ENCODE measurements around the gene KLF11.

KLF11 gene

DNA sequence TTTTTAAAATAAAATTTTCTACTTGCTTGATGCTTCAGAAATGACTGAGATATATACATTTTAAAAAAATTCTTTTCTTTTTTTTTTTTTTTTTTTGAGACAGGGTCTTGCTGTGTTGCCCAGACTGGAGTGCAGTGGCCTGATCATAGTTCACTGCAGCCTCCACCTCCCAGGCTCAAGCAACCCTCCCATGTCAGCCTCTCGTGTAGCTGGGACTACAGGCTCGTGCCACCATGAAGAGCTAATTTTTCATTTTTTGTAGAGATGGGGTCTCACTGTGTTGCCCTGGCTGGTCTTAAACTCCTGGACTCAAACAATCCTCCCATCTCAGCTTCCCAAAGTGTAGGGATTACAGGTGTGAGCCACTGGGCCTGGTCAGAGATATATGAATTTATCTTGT, 24.0 kb downstream of the KLF11 start:
- DNase-seq = no peak

DNA sequence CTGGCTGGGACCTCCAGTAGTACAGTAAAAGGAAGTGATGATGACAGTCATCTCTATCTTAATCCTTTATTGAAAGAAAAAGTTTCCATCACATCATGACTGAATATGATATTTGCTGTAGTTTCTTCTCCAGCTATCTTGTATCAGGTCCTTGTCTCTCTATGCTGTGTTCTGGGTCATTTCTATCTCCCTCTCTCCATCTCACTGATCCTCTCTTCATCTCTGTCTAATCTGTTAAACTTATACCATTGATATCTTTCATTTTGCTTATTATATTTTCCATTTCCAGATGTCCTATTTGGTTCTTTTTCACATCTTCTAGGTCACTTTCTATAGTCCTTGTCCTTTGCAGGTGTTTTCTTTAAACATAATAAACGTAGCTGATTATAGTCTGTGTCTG, 24.5 kb downstream of the KLF11 start:
- no peak for DNase-seq

DNA sequence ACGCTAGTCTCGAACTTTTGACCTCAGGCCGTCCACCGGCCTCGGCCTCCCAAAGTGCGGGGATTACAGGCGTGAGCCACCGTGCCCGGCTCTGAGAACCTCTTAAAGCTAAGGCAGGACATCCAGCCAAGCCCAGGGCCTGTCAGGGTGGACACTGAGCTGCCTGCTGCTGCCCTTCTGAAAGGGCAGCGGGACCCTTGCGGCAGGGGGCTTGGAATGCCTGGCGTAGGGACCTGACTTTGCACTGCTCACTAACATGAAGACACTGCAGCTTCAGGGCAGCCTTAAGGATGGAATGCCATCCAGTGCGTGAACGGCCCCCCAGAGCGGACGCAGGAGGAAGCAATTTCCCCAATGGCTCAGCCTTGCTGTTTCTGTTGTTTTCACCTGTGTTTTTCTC, 27.8 kb downstream of the KLF11 start:
- DNase-seq = no peak

DNA sequence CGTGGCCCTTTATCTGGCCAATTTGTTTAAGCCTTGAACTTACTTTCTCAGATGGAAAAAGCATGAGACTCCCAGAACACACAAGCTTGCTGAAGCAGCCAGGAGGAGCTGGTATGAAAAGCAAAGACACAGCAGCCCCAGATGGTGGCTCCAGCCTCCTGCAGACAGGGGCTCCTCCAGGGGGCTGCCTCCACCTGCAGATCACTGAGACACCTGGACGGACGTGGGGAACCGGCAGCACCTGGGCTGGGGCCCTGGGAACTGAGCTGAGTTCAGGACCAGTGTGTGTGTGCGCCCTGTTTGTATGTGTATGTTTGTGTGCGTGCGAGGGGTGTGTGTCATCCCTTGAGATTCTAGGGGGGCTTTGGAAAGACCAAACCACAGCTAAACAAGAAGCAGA, 28.2 kb downstream of the KLF11 start:
- DNase-seq = no peak

DNA sequence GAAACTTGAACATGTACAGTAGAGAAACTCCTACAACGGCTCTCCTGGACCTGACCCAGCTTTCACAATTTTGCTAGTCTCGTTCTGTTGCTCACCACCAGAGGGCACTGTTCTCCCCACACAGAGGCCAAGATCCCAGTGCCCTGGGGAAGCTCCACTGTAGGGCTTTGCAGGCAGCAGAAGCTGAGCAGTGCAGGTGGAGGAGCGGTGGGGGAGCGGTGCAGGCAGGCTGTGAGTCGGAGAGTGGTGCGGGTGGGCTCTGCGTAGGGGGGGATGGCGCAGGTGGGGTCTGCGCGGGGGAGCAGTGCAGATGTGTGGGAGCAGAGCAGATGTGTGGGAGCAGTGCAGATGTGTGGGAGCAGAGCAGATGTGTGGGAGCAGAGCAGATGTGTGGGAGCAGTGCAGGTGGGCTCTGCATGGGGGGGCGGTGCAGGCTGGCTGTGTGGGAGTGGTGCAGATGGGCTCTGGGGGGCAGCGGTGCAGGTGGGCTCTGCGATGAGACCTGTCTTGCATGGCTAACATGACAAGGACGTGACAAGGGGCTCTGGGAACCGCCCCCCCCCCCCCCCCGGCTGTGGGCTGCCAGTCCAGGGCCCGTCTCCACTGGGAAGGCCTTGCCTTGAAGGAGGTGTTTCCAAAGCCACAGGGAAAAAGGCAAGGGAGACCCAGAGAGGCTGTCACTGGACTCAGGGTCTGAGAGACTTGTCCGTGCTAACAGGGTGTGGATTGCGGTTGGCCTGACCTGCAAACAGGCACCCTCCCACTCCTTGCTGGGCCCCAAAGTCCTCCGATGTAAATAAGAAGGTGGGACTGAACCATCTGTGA, 29.5 kb downstream of the KLF11 start:
- peak; percentile 82 for DNase-seq

DNA sequence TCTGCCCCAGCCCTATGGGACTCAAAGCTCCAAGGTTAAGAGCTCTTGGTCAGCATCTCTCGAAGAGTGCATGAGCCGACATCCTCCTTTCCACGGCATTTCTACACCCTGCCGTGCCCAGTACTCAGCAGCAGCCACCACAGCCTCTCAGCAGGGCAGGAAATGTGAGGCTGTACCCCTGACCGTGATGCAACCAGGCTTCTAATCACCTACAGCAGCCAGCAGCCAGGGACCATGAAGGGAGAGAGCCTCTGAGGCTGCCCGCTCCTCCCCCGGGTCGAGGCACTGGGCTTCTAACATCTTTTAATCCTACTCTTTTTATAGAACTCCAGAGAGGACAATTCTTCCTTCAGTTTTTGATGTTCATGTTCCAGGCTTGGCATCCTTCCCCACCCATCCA, 30.4 kb downstream of the KLF11 start:
- no peak for DNase-seq

DNA sequence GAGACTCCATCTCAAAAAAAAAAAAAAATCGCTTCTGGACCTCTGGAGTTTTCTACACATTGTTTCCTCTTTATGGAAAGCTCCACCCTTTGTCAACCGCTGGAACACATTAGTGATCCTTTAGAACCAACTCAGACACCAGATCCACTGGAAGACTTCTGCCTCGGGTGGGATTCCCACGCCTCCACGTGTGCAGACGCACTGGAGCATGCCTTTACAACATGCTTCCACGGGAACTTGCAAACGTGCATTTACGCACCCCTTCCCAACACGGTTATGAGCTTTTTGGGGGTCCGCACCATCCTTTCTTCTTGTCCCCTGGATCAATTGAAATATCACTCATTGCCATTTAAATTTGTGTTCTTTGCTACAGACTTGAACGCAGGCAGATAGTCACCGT, 31.8 kb downstream of the KLF11 start:
- no peak for DNase-seq

DNA sequence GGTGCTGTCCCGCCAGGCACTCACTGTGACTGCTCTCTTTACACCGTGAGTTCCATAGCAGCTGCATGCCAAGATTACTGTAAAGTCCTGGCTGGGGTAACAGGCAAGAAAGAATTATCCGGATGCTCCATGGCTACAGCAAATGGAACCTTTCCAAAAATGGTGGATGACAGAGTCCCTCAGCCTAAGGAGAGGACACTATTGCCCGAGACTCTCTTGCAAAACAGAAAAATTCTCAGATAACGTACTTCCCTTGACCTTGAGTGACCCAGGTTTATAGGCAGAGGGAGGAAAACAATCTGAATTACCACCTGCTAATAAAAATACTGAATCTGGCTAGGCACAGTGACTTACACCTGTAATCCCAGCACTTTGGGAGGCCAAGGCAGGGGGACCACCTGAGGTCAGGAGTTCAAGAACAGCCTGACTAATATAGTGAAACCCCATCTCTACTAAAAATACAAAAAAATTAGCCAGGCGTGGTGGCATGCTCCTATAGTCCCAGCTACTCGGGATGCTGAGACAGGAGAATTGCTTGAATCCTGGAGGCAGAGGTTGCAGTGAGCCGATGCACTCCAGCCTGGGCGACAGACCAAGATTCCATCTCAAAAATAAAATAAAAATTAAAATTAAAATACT, 32.3 kb downstream of the KLF11 start:
- DNase-seq = no peak

DNA sequence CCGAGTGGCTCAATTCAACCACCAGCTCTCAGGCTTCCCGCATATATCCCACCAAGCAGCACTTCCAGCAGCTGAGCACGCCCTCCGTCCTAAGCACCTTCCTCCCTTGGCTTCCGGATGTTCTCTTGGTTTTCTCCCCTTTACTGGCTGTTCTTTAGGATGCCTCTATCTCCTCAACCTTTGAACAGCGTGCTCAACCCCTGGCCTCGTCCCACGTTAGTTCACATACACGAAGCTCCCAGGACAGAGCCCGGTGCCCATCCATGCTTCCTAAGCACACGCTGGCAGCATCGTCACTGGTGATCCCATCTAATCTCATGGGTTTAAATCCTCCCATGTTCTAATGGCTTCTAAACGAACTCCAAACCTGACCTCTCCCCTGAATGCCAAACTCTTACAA, 33.2 kb downstream of the KLF11 start:
- no peak for DNase-seq

DNA sequence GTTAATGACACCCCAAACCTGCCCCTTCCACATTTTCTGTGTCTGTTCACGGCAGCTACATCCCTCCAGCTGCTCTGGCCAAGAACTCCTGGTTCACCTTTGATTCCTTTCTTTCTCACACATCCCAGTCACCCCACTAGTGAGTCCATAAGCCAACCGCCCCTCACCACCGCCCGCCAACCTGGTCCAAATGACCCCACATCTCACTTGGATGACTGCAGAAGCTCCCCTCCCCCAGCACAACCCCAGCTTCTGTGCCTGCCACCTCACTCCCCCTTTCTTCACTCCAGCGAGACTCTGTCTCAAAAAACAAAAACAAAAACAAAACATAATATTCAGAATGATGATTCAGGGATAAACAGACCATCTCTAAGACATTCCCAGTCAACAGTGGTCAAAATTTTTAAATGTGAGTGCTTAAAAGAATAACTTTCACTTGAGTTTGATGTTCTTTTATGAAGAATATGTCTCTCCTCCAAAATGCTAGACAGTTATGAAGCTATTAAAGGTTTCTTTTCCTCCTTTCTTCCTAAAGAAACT, 33.7 kb downstream of the KLF11 start:
- no peak for DNase-seq

DNA sequence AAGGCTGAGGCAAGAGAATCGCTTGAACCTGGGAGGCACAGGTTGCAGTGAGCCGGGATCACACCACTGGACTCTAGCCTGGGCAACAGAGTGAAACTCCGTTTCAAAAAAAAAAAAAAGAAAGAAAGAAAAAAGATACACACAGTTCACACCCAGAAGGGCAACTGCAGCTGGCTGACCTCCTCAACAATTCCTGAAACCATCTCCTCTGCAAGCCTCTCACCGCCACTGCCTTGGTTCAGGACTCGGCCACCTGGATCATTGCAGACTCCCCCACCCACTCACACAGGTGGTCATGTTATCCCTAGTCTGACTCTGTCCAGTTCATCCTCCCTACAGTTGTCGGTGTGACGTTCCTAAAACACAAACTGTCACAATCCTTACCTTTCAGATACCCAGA, 34.7 kb downstream of the KLF11 start:
- no peak for DNase-seq

DNA sequence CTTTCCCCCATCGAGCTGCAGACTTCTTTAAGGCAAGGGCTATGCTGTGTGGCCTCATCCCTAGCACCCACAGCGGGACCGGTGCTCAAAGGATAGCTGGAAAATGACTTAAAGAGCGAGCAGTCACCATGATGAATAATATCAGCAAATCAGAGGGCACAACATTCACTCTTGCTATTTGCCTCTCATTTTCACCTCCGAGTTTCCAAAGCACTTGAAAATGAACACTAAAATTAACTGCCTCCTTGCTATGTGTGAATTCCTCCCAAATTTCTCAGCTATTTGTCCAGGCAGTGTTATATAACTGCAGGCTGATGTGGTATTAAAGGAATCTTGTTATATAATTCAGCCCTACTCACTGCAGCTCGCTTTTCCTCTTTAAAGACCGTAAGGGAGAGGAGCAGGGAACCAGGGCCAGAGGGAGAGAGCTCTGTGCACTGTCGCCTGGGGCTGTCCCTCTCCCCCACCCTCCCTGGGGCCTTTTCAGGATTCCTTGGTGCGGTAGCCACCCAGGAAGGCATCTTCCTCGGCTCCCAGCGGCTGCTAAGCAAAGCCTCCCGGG, 35.4 kb downstream of the KLF11 start:
- DNase-seq = no peak

DNA sequence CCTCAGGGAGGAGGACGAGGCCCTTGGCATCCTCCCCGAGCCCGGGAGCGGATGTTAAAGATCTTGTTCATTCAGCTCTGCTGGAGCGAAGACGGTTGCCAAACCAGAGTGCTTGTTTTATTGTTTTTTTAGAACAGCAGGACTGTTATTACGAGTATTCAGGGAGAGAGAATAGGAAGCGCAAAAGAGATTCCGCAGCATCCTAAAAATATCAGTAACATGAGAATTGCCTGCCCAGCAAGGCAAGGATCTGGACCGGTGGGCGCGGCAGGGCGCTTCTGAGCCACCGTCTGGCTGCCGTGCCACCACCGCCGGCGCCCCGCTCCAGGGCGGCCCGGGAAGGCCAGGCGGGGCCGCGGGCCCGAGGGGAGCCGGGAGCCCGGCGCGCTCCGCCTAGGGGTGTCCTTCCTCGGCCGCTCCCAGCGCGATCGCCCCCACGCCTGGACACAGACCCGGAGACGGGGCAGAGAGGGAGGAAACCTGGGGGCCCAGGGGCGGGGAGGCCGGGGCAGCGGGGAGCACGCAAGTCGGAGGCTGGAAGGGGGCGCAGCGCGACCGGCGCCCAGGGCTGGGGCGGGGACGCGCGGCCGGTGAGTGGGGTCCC, 36.0 kb downstream of the KLF11 start:
- DNase-seq = no peak

DNA sequence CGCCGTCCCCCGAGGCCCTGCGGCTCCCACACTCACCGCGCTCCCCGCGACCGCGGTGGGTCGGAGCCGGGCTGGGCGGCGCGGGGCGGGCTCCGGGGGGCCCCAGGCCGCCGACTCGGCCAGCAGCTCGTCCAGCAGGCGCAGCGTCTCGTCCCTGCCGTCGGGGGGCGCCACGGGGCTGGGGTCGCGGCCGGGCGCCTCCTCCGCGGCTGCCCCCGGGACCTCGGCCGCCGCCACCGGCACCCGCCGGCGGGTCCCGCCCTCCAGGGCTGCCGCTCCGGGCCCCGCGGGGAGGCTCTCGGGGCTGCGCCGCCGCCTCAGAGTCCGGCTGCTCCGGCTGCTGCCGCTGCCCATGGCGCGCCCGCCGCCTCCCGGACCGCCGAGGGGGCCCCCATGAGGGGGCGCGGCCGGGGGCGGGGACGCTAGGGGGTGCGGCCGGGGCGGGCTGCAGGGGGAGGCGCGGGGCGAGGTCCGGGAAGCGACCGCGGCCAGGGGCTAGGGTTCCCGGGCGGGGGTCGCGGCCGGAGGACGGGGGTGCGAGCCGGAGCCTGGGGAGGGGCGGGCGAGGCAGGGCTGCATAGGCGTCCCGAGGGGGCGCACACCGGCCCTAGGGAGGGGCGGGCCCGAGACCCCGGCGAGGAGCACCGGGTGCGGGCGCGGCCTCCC, 36.7 kb downstream of the KLF11 start, which contains the start of gene CYS1:
Gene CYS1 (minus strand): TSS at position 542 of the 666 bp plus-strand sequence. CDS start 188 bp downstream, at position 354.
- DNase-seq = no peak

DNA sequence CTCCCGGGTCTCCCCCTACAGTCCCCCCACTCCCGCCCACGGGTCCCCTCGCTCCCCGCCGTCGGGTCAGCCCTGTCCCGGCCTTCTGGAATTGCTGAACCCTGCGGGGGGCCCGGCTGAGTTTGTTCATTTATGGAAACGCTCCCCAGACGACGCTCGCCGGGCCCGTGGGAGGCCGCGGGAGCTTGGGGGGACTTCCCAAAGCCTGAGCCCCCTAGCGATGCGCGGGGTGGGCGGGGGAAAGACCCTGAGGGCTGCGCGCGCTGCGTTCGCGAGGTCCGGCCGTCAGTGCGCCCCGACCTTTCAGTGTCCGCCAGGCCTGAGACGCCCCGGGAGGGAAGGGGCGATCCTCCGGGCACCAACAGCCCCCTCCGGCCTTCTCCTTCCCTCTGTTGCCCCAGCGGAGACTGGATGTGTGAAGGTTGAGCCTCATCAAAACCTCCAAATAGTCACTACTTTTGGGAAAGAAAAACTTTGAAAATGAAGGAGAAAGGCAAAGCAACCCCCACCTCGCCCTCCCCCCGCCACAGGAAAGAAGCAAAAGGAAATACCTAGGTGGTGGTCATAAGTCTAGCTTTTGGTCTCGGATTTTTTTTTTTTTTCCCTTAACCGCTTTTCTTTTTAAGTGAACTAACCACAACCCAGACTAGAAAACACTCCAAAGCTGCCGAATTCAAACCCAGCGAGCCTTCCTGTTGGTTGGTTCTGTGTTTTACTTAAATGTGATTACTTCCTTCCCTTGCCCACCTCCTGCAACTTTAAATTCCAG, 37.4 kb downstream of the KLF11 start:
- peak; percentile 47 for DNase-seq

DNA sequence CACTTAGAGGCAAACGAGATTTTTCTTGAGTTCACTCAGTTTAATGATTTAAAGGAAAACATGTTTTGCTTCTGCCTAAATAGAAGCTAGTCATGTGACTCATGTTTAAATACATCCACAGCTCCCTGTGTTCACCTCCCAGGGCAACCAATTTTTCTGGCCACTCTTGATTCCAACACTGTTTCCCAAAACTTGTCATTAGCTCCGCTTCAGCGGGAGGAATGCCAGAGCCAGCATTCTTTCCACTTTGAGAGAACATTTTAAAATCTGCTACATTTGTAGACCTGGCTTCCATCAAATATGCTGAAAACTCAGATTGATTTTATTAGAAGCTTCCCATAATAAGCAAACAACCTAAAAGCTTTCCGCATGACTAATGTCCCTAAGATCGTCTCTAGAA, 39.7 kb downstream of the KLF11 start:
- no peak for DNase-seq

DNA sequence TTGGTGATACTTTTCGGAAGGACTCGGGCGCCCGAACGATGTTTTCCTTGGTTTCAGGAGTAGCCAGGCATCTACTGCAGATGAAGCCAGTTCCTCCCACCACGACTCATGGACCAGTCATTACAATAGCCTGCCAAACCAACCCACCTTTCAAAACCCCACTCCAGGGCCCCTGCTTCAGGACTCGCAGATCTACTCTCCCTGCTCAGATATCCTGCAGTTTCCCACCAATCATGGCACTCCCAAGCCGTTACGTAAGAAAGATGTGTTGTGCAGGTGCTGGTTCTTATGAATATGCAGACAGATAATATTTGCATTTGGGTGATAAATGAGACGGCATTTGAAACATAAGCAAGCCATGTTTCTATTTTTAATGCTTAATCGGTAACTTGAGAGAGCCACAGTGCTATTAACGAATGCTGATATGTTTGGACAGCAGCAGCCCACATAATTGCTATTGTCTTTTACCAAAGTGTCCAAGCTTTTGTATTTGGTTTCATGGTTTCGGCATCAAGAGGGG, 40.4 kb downstream of the KLF11 start:
- DNase-seq = no peak

DNA sequence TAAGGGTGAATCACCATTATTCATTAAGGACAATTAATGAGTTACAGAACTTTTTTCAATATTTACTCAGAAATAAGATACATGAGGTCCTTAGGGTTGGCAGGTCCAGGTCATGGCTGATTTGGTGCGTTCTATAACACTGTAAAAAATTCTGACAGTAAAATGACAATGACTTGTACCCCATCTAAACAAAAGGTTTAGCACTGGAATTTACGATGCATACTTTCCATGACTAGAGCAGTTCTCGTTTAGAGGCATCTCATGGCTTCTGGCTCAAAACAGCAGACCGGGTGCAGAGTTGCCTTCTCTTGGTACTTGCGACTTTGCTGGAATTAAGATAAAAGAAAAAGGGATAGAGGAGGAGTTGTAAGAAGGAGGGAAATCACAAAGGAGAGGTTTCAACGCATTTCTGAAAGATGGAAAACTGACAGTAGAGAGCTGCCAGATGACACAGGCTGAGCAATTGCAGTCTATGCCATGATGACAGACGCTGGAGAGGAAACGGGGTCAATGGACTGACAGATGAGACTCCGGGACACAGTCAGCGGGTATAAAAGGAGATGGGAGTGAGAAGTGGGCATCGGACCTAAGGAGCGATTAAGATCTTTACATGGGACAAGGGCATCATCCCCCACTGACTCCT, 41.0 kb downstream of the KLF11 start:
- DNase-seq = no peak

DNA sequence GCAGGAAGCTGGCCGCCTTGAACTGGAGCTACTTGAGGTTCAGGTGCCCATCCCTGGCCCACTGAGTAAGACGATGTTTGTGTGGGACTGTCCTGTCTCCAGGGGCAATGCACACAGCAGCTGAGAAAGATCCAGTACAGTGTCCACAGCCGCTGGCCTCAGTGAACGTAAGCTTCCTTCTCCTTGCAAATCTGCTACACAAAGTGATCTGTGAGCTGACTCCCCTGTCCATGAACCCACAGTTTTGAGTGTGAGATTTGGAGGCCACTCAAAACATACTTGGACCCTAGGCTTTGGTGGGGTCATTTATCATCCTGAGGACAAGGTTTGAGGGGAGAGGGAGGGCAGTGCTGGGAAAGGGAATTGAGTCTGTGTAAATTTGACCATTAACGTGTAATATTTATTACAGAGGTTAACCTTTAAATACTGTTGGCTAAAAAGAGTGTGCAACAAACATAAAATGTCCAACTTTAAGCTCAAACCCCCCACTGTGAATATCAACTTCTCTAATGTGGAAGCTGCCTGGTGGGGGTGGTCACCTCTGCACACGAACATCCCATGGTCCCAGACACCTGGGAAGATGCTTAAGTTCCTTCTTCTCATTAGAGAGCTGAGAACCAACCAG, 41.8 kb downstream of the KLF11 start:
- no peak for DNase-seq

DNA sequence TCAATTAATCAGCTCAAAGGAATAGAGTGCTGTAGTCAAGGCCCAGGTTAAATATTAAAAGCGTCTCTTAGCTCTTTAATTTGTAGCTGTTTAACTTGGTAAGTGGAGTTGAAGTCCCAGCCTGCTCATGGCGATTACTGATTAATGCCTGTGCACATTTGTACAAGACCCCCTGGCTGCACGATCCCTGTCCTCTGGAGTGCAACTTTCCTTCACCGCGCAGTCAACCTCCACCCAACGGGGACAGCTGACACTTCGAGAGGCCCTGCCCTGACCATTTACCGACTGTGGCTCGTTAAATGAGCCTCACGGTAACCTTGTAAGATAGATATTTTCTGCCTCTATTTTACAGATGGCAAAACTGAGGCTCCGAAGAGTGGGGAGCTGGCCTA, 42.3 kb downstream of the KLF11 start:
- DNase-seq = no peak

DNA sequence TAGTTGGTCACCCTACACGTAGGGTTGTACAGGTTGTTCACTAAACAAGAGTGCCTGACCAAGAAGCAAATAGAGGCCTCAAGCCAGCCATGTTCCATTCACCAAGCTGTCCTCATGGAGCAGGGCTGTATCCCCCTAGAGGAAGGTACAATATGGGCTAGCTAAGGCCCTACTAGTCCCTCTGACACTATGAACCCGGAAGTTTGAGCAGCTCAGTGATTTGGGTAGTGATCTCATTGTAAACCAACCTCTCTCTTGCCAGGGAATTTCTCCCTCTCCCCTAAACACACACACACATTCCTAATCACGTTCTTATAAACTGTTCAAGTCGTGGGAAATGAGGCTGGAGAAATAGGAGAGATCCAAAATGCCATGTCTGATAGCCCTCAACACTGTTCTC, 43.6 kb downstream of the KLF11 start:
- no peak for DNase-seq
